Measurements from ENCODE around the gene NDUFC1.

DNA sequence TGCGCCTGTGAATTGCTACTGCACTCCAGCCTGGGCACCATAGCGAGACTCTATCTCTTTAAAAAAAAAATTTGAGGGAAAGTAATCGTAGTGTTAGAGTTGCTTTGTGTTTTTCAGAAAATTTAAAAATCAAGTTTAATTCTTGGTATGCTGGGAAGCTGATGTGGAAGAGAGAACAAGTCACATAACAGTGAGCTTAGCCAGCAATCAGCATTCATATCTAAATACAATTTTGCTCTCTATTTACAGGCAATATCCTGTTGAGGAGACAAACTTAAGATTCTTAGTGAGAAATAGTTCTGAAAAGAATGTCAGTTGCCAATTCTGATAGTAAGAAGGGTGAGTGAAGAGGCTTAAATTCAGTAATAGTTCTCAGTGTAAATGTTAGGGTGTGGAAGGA, 9.6 kb upstream of the NDUFC1 start:
- TF ChIP-seq CTCF (IDR thresholded peaks at IDR 0.05; ENCODE audit: control extremely low read depth in 1 of 3, insufficient read depth in 1 of 3, low read depth in 1 of 3, low read length in 3 of 3), result no peak
- TF ChIP-seq JUN (IDR thresholded peaks at IDR 0.05; ENCODE audit: low read depth, low read length), result no peak
- TF ChIP-seq TCF12 (IDR thresholded peaks at IDR 0.05; ENCODE audit: low read depth, low read length), result no peak
- TF ChIP-seq, protein P1, sequence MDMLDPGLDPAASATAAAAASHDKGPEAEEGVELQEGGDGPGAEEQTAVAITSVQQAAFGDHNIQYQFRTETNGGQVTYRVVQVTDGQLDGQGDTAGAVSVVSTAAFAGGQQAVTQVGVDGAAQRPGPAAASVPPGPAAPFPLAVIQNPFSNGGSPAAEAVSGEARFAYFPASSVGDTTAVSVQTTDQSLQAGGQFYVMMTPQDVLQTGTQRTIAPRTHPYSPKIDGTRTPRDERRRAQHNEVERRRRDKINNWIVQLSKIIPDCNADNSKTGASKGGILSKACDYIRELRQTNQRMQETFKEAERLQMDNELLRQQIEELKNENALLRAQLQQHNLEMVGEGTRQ (IDR thresholded peaks at IDR 0.05; ENCODE audit: low read length), result no peak
- TF ChIP-seq POLR2A (IDR thresholded peaks at IDR 0.05; ENCODE audit: control extremely low read depth in 1 of 2, low read depth in 2 of 2, low read length in 2 of 2), result no peak
- no peak for TF ChIP-seq CEBPB (IDR thresholded peaks at IDR 0.05; ENCODE audit: low read depth, low read length)
- TF ChIP-seq EP300 (IDR thresholded peaks at IDR 0.05; ENCODE audit: borderline replicate concordance in 1 of 2, low read depth in 2 of 2, low read length in 2 of 2), result no peak
- no peak for TF ChIP-seq GTF2F1 (IDR thresholded peaks at IDR 0.05; ENCODE audit: borderline replicate concordance, low read depth, low read length)
- TF ChIP-seq RAD21 (IDR thresholded peaks at IDR 0.05 in 1 of 2, conservative IDR thresholded peaks at IDR 0.05 in 1 of 2; ENCODE audit: low read depth in 2 of 2, low read length in 2 of 2), result no peak
- TF ChIP-seq SP1 (IDR thresholded peaks at IDR 0.05; ENCODE audit: low read depth, low read length), result no peak
- no peak for TF ChIP-seq TBP (IDR thresholded peaks at IDR 0.05; ENCODE audit: low read depth, low read length)
- no peak for TF ChIP-seq CBX5 (IDR thresholded peaks at IDR 0.05; ENCODE audit: low read depth, low read length)
- TF ChIP-seq POLR2AphosphoS5 (IDR thresholded peaks at IDR 0.05; ENCODE audit: low read depth, low read length), result no peak
